ENCODE results near the gene GRPEL2.

DNA sequence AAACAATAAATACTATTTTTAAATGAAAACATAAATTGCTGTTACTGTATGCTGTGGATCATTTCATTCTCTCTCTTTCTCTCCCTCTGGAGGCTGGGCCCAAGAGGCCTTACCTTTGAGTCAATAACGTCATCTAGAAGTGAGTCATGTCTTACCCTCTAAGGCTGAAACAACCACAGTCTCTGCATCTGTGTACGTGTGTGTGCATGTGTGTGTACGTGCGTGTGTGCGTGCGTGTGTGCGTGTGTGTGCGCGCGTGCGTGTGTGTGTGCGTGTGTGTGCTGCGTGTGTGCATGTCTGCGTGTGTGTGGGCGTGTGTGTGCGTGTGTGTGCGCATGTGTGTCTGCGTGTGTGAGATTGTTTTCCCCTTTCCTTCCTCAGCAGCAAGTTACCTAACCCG, 47.4 kb downstream of the GRPEL2 start:
- TF ChIP-seq, protein P1, sequence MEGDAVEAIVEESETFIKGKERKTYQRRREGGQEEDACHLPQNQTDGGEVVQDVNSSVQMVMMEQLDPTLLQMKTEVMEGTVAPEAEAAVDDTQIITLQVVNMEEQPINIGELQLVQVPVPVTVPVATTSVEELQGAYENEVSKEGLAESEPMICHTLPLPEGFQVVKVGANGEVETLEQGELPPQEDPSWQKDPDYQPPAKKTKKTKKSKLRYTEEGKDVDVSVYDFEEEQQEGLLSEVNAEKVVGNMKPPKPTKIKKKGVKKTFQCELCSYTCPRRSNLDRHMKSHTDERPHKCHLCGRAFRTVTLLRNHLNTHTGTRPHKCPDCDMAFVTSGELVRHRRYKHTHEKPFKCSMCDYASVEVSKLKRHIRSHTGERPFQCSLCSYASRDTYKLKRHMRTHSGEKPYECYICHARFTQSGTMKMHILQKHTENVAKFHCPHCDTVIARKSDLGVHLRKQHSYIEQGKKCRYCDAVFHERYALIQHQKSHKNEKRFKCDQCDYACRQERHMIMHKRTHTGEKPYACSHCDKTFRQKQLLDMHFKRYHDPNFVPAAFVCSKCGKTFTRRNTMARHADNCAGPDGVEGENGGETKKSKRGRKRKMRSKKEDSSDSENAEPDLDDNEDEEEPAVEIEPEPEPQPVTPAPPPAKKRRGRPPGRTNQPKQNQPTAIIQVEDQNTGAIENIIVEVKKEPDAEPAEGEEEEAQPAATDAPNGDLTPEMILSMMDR (IDR thresholded peaks at IDR 0.05), result no peak
- TF ChIP-seq POLR2A (IDR thresholded peaks at IDR 0.05), result no peak
